Measurements from ENCODE around the gene AZIN2. TPM values are rescaled to one million over a fixed set of nuclear protein-coding genes. Genes with fewer than 3 reads are reported as not detected.

The AZIN2 gene
- total and polyA plus RNA-seq, 9 of the 15 experiments (the other 6 are each of a cell fraction or from before 2014, with no cell fraction given) = 0.06 to 0.91 (median 0.42) TPM; not detected in 2

- TF ChIP-seq SAP30 (IDR thresholded peaks at IDR 0.05; ENCODE audit: borderline replicate concordance, insufficient read depth, low read depth, low read length, poor library complexity, severe bottlenecking) (peak; percentile 16), MEIS2 (IDR thresholded peaks at IDR 0.05; ENCODE audit: partially characterized antibody) (peak; percentile 95), TEAD1 (CRISPR knock-in tag; IDR thresholded peaks at IDR 0.05) (peak in 1 of 2 experiments; percentile 73; a peak in 1 of 4 replicates), SMARCC2 (IDR thresholded peaks at IDR 0.05; ENCODE audit: low read depth) (peak; percentile 33; the same call in 1 of the 2 replicates), CAMTA2 (CRISPR knock-in tag; conservative IDR thresholded peaks at IDR 0.05) (no peak), HDGF (IDR thresholded peaks at IDR 0.05) (peak; percentile 45; the same call in 1 of the 2 replicates), NFE2 (IDR thresholded peaks at IDR 0.05; ENCODE audit: low read depth) (no peak), TGIF2 (CRISPR knock-in tag; IDR thresholded peaks at IDR 0.05) (no peak), POLR2H (tag; IDR thresholded peaks at IDR 0.05; ENCODE audit: low read depth) (no peak), MTA1 (IDR thresholded peaks at IDR 0.05; ENCODE audit: borderline replicate concordance) (0 out of 2 replicates have a peak, but pooled peaks have one; percentile 28), PPARD (CRISPR knock-in tag; IDR thresholded peaks at IDR 0.05) (no peak), PCBP1 (IDR thresholded peaks at IDR 0.05; ENCODE audit: low read depth, low read length, poor library complexity, severe bottlenecking) (no peak), PBX2 (CRISPR knock-in tag; IDR thresholded peaks at IDR 0.05; ENCODE audit: low read depth) (peak; percentile 49; the same call in 1 of the 2 replicates), PBX2 (tag; conservative IDR thresholded peaks at IDR 0.05; ENCODE audit: low read depth) (peak; percentile 96), CHD2 (IDR thresholded peaks at IDR 0.05; ENCODE audit: low read depth, low read length) (peak; percentile 44; the same call in 1 of the 2 replicates), NR2C2 (CRISPR knock-in tag; IDR thresholded peaks at IDR 0.05) (no peak), NR2C2 (tag; IDR thresholded peaks at IDR 0.05) (no peak), LARP7 (IDR thresholded peaks at IDR 0.05) (peak; percentile 32; the same call in 1 of the 2 replicates)
- TF ChIP-seq, protein P1, sequence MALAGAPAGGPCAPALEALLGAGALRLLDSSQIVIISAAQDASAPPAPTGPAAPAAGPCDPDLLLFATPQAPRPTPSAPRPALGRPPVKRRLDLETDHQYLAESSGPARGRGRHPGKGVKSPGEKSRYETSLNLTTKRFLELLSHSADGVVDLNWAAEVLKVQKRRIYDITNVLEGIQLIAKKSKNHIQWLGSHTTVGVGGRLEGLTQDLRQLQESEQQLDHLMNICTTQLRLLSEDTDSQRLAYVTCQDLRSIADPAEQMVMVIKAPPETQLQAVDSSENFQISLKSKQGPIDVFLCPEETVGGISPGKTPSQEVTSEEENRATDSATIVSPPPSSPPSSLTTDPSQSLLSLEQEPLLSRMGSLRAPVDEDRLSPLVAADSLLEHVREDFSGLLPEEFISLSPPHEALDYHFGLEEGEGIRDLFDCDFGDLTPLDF (CRISPR knock-in tag; IDR thresholded peaks at IDR 0.05) = no peak
- TF ChIP-seq, protein P2, sequence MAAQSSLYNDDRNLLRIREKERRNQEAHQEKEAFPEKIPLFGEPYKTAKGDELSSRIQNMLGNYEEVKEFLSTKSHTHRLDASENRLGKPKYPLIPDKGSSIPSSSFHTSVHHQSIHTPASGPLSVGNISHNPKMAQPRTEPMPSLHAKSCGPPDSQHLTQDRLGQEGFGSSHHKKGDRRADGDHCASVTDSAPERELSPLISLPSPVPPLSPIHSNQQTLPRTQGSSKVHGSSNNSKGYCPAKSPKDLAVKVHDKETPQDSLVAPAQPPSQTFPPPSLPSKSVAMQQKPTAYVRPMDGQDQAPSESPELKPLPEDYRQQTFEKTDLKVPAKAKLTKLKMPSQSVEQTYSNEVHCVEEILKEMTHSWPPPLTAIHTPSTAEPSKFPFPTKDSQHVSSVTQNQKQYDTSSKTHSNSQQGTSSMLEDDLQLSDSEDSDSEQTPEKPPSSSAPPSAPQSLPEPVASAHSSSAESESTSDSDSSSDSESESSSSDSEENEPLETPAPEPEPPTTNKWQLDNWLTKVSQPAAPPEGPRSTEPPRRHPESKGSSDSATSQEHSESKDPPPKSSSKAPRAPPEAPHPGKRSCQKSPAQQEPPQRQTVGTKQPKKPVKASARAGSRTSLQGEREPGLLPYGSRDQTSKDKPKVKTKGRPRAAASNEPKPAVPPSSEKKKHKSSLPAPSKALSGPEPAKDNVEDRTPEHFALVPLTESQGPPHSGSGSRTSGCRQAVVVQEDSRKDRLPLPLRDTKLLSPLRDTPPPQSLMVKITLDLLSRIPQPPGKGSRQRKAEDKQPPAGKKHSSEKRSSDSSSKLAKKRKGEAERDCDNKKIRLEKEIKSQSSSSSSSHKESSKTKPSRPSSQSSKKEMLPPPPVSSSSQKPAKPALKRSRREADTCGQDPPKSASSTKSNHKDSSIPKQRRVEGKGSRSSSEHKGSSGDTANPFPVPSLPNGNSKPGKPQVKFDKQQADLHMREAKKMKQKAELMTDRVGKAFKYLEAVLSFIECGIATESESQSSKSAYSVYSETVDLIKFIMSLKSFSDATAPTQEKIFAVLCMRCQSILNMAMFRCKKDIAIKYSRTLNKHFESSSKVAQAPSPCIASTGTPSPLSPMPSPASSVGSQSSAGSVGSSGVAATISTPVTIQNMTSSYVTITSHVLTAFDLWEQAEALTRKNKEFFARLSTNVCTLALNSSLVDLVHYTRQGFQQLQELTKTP (IDR thresholded peaks at IDR 0.05; ENCODE audit: low read depth in 1 of 2, partially characterized antibody in 2 of 2) = peak; percentile 32 to 39
These were observed 44.9 kb upstream of the AZIN2 start (continued) for GRCh38 chr1:33036051-33036525.

Measured in K562 (cell line).